HG03039 (cell line): ENCODE measurements around the gene CASP2.

Experiments used
- ATAC-seq: cut with Tn5 transposase; IDR thresholded peaks from one replicate; pipeline ENCODE4 v1.9.1; 2021; ENCODE audit warnings: mild to moderate bottlenecking, moderate library complexity; ENCODE audit not compliant: unreplicated experiment

CASP2 gene

GRCh38 chr7:143287935-143288826, at the start of gene CASP2:
Gene CASP2, plus strand, starts transcription at chr7:143288351. Its CDS starts 105 bp downstream, at chr7:143288456.
- ATAC-seq = peak; percentile 89

- ATAC-seq = no peak
Observed at GRCh38 chr7:143239813-143240212, 48.3 kb upstream of the CASP2 start.

GRCh38 chr7:143240291-143241168, 47.6 kb upstream of the CASP2 start:
- peak; percentile 92 for ATAC-seq

- no peak for ATAC-seq
Observed at GRCh38 chr7:143242306-143242705, 45.8 kb upstream of the CASP2 start.

GRCh38 chr7:143243111-143243510, 45.0 kb upstream of the CASP2 start:
- no peak for ATAC-seq

- no peak for ATAC-seq
Observed at GRCh38 chr7:143243614-143244013, 44.5 kb upstream of the CASP2 start.

- ATAC-seq = no peak
Observed at GRCh38 chr7:143244321-143244720, 43.8 kb upstream of the CASP2 start.

- ATAC-seq = no peak
Observed at GRCh38 chr7:143245123-143245522, 43.0 kb upstream of the CASP2 start.

- no peak for ATAC-seq
Observed at GRCh38 chr7:143247372-143247771, 40.8 kb upstream of the CASP2 start.

GRCh38 chr7:143248761-143249354, 39.3 kb upstream of the CASP2 start:
- no peak for ATAC-seq

GRCh38 chr7:143250199-143250598, 38.0 kb upstream of the CASP2 start:
- ATAC-seq = no peak

GRCh38 chr7:143250822-143251221, 37.3 kb upstream of the CASP2 start:
- no peak for ATAC-seq

GRCh38 chr7:143252006-143252405, 36.1 kb upstream of the CASP2 start:
- ATAC-seq = no peak

- ATAC-seq = no peak
Observed at GRCh38 chr7:143255564-143255963, 32.6 kb upstream of the CASP2 start.

- ATAC-seq = no peak
Observed at GRCh38 chr7:143256325-143256724, 31.8 kb upstream of the CASP2 start.

GRCh38 chr7:143256932-143257331, 31.2 kb upstream of the CASP2 start:
- ATAC-seq = peak; percentile 69

- no peak for ATAC-seq
Observed at GRCh38 chr7:143257501-143257900, 30.6 kb upstream of the CASP2 start.

- no peak for ATAC-seq
Observed at GRCh38 chr7:143258831-143259230, 29.3 kb upstream of the CASP2 start.

- no peak for ATAC-seq
Observed at GRCh38 chr7:143259765-143260164, 28.4 kb upstream of the CASP2 start.

- no peak for ATAC-seq
Observed at GRCh38 chr7:143261901-143262300, 26.2 kb upstream of the CASP2 start.
